SK-N-DZ (cell line): ENCODE measurements around the gene ARFGAP1.

Experiments
- DNase-seq: peaks from one replicate; pipeline ENCODE4 v3.0.0-alpha.2; 2015; ENCODE audit warnings: low spot score

The ARFGAP1 gene

DNA sequence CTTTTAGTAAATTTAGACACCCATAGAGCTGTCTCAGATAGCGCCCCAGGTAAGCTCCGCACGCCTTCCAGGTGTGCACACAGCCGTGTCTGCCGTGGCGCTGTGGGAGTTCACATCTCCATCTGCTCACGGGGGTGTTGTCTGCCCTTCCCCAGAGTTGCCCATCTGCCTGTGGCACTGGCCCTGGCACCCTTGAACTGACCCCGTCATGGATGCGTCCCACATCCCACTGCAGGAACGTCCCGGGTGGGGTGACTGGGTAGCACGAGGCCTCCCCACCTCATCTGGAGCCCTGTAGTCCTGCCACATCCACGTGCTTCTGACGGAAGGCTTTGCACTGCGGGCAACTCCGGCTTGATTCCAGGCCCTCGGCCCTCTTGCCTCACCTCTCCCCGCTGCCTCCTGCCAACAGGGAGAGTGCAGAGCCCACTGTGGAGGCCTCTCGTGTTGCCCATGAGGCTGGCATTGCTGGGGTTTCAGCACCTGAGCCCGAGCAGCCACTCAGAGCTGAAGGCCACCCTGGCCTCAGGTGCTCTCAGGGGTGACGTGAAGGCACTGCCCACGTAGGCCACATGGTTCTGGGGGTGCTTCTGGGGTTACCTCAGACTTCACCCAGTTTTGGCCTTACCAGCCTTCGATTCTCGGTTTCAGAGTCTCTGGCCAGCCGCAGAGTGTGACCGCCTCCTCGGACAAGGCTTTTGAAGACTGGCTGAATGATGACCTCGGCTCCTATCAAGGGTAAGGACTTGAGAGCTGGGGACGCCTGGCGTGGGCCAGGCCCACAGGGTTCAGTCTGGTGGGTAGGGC is 5.1 kb downstream of the ARFGAP1 start:
- no peak for DNase-seq

DNA sequence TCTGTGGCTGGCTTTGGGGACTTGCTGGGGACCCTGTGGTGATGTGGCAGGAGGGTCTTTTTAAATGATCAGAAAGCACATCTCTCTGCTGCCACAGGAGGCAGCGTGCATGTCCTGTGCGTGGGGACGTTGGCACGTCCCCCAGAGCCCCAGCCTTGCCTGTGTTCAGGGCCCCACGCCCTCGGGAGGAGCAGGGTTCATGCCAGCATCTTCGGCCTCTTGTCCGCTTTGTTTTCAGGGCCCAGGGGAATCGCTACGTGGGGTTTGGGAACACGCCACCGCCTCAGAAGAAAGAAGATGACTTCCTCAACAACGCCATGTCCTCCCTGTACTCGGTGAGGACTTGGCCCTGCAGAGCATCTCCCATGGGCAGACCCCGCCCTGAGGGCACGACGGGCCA is 6.0 kb downstream of the ARFGAP1 start:
- DNase-seq, result no peak

DNA sequence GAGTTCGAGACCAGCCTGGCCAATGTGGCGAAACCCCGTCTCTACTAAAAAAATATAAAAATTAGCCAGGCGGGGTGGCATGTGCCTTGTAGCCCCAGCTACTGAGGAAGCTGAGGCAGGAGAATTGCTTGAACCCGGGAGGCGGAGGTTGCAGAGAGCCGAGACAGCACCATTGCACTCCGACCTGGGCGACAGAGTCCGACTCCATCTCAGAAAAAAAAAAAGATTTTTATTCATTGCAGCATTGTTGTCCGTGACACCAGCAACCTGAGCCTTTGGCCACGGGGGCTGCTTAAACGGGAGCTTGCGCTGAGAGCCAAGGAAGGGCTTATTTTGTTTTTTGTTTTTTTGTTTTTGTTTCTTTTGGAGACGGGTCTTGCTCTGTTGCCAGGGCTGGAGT is 7.3 kb downstream of the ARFGAP1 start:
- no peak for DNase-seq

DNA sequence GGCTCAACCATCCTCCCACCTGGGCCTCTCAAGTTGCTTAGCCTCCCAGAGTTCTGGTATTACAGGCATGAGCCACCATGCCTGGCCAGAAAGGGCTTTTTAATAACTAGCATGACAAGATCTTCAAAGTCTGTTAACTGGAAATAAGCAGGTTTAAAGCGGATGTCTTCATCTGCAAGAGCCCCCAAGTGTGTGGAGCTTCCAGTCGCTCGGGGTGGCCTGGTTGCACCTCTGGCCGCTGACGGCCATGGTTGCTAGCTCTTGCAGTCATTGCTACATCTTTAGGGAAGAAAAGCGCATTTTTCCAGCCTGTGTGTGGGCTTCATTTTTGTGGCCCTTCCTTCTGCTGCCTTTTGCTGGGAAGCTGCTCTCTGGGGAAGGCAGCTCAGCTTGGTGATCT is 7.8 kb downstream of the ARFGAP1 start:
- DNase-seq, result no peak

DNA sequence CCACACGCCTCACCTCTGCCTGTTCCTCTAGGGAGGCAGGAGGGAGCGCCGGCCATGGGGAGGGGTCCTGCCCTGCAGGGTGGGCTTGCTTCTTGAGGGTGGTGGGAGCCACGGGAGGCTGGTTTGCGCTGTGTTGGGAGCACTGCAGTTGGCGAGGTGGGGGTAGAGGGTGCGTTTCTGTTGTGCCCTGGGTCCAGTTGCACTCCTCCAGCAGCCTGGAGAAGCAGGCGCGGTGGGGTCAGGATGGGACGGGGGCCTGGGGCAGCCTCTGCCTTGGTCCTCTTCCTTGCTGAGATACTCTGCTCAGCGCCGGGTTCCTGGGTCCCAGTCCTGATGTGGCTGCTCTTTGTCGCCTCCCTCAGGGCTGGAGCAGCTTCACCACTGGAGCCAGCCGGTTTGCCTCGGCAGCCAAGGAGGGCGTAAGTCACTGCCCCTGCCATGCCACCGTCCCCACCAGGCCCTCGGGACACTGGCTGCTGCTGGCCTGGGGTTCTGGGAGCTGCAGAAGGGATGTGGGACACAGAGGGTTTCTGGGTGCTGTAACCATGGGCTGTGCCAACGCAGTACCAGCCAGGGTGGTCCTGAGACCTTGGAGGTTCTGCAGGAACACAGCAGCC is 8.4 kb downstream of the ARFGAP1 start:
- no peak for DNase-seq

DNA sequence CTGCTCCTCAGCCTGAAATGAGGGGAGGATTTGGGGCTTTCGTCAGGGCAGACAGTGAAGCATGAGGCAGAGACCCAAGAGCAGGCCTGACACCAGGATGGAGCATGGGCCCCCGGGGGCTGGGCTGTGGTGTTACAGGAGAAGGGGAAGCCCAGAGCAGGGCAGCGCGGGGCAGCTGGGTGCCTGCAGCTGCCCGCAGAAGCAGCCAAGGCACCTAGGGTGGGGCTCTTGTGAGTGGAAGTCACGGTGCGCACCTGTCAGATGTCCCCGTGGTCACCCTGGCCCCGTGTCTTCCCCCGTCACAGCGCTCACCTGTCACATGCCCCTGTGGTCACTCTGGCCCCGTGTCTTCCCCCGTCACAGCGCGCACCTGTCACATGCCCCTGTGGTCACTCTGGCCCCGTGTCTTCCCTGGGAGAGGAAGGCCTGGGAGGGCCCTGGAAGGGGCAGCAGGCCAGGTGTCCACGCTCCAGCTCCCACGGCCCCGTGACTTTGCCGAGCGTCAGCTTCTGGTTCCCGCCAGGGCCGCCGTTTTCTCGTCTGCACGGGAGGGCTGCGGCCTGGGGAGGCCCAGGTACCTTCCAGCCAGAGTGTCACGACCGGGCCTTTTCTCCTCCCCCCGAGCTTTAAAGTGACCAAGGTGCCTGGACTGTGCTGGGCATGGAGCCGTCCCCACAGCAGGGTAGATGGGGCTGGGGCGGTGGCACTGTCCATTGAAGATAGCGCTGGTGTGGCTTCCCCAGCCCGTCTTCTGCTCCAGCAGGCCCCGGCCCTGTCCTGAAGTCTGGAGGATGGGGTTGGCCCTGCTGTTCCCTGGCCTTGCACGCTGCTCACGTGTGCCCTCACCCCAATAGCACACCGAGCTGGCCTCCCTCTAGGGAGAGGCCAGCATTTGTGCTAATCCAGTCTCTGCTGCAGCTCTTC is 9.4 kb downstream of the ARFGAP1 start:
- no peak for DNase-seq

DNA sequence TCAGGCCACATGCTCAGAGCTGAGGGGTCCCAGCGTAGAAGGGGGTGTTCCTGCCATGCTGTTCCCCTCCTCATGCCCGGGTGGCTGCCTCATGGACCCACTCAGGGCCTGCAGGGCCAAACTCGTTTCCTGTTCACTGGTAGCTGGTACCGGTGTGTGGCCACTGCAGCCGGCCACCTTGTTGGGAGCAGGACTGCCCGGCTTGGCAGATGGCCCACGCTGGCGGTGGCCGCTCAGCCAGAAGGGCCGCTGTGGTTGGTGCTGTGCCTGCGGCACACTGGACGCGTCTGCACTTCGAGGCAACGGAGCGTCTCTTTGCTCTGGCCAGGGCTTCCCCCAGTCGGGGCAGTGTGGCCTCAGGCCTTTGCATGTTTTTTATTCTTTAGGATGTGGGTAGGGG is 10.3 kb downstream of the ARFGAP1 start:
- DNase-seq, result no peak

DNA sequence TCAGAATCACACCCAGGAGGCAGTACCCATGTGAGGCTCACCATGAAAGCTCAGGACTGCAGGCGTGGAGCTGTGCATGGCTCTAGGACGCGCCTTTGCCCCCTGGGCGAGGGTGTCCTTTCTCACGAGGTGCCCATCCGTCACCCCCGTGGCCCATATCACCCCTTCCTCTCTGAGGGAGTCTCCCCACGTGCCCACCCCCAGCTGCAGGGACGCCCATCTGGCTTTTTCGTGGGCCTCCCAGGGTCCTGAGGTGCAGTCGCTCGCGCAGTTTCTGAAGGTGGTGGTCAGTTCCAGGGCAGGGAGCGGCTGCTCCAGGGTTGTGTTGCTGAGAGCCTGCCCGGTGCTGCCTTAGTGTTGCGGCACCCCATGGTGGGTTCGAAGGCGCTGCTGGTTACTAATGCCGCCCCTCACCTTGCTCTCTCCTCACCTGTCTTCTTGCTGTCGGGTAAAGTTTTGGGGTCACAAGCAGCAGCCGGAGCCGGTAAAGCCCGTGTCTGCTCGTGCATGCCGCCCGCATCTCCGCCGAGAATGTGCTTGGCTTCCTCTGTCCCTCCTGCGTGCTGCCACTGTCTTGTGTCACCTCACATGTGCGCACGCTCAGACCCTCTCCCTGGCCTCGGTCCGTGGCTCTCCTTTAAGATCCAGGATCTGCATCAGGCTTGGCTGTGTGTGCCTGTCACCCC is 10.9 kb downstream of the ARFGAP1 start:
- DNase-seq, result no peak

DNA sequence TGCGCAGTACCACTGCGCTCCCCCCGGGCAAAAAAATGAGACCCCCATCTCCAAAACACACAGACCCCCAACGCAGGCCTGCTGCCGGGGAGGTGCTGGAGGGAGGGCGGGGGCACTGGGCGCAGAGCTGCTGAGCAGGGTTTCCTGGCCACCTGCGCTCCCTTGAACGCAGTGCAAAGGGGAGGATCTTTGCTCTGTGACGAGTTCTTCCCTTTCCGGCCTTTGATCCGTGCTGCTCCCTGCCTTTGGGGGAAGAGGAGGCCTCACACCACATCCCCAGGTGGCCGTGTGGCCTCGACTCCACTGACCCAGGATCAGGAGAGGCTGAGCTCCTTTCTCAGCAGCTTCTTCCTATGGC is 11.4 kb downstream of the ARFGAP1 start:
- DNase-seq, result no peak

DNA sequence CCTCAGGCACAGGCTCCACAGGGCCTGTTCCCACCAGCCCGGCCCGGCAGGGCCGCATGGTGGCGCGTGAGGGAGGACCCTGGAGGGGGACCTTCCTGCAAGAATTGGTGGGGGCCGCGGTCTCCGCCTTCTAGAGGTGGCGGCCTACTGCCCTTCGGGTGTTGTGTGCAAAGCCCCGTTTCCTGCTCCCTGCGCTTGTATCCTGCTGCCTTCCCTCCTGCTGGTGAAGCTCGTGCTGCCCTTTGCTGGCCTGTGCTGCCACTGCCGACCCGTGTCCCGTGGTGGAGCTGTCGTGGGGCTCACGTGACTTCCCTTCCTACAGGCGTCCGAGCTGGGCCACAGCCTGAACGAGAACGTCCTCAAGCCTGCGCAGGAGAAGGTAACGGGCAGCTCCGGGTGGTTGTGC is 11.9 kb downstream of the ARFGAP1 start:
- no peak for DNase-seq

DNA sequence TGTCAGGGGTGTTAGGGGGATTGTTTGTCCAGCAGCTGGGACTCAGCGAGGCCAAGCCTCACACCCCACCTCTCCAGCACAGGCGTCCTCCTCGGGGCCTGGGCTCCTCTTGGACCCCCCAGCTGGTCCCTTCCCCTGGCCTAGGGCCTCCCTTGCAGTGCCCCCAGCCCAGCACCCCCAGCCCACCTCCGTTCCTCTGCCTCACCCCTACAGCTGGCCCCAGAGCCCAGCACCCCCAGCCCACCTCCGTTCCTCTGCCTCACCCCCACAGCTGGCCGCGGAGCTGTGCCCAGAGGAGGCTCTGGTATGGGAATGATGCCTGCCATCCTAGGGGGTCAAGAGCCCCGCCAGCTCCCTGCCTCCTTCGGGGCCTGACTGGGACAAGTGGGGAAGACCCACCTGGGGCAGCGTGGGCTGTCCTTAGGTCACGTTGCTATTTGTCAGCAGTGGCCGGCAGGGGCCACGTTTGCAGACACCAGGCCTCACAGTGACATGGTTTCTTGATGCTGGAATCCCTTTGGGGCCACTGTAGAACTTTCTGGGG is 12.4 kb downstream of the ARFGAP1 start:
- DNase-seq, result no peak

DNA sequence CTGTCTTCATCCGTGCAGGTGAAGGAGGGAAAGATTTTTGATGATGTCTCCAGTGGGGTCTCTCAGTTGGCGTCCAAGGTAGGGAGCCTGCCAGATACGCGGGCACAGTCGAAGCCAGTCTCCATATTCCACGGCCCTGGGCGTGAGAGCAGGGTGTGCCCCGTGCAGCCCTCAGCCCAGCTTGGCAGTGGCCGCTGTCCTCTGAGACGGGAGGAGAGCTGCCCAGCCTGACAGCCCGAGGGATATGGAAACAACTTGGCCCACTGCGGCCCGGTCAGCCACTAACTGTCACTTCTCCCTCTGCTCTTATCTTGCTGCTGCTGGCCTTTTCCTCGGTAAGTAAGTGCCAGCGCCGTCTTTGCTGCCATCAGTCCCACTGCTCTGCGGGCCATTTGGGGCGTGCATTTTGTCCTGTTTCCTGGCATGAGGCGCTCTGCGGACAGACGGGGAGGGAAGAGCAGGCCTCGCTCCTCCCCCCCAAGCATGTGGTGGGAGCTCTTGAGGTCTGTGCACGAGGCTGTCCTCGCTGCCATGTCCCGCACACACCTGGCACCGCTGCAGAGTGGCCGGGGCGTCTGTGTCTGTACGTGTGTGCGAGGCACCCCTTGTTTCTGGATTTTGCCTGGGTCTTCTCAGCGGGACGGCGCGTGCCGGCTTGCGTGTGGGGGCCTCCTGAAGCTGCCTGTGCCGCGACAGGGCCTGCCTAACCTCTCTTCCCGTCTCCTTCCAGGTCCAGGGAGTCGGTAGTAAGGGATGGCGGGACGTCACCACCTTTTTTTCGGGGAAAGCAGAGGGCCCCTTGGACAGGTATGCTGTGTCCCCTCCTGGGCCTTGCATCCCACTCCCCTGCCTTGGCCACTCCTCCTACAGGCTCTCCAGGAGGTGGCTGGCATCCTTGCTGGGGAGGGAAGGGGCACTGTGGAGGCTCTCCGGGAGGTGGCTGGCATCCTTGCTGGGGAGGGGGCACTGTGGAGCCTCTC is 13.3 kb downstream of the ARFGAP1 start:
- no peak for DNase-seq

DNA sequence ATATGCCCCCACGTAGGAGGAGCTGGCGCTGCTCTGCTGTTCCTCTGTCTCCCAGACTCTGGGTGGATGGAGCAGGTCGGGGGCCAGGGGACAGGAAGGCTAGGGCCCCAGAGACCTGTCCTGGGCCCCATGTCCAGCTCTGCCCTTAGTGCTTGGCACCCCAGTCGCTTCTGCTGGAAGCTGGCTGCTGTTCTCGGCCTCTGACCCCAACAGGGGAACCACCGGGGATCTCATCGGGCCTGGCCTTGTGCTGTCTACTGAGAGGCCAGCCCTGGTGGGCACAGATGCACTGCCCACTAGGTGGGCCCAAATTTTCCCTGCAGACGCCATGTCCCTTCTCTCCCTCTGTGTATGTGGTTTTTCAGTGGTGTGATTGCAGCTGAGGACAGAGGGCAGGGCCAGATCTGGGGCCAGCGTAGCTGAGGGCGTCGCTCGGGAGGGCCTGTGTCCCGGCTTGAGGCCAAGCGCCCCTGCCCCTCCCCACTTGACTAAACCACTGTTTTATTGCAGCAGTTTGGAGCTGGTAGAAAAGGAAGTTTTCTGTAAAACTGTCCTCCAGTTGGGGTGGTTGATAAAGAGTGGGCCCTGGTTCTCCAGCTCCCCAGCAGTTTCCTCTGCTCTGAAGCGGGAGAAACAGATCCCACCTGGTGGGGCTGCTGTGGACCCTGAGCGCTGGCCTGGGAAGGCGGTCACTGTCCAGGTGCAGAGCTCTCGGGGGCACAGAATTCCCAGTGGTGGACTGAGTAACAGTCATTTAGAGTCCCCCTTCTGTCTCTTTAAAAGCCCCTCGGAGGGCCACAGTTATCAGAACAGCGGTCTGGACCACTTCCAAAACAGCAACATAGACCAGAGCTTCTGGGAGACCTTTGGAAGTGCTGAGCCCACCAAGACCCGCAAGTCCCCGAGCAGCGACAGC is 14.4 kb downstream of the ARFGAP1 start:
- no peak for DNase-seq

DNA sequence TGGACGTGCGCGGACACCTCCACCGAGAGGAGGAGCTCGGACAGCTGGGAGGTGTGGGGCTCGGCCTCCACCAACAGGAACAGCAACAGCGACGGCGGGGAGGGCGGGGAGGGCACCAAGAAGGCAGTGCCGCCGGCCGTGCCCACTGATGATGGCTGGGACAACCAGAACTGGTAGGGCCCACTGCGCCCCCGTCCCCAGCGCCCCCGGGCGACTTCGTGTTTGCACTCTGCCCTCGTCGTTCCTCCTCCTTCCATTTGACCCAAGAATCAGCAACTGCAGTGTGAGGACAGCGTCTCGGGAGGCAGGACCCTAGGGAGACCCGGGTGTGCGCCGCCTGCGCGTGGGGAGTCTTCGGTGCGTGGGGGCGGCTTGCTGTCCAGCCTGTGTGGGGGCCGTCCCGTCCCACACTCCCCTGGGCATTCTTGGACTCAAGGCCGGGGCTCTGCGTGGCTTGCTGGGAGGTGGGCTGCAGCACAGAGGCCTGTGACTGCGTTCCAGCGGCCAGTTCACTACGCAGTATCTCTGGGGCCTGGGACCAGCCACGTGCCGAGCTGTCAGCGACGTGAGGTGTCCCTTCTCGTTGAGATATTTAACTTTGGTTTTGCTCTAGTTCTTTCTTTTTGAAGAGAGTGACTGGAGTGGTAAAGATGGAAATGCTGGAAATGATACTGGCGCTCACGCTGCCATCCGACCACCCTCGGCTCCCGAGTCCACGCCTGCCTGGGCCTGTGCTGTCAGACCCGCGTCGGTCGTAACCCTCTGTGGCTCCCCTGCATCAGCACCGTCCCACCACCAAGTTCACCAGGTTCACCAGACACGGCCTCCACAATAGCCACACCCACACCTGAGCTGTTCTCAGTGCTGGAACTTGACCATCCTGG is 15.3 kb downstream of the ARFGAP1 start:
- no peak for DNase-seq

DNA sequence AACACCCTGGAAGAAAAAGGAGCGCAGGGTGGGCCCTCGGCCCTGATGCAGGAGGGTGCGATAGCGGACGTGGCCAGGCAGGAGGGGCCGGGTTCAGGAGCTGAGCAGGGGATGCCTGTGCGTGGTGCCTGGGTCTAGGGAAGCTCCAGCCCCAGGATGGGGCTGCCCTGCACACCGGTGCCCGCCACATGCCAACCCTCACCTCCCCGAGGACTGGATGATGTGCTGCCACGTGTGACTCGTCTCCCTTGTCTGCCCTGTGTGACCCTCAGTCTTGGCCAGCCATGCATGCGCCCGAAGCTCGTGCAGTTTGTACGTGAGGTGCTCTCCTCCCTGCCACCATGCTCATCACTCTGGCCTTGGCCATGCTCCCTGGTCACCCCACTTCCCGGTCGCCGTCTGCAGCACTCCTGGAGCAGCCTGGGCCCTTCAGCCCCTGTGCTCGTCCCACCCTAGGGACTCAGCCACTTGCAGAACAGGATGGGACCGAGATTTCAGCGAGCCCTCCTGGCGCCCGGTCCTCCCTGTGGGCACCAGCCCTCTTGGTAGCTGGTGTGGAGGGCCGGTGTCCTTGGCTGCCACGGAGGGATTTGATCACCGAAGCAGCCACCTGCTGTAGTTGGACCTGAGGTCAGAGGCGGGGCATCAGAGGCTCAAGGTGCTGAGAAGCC is 16.1 kb downstream of the ARFGAP1 start:
- no peak for DNase-seq

DNA sequence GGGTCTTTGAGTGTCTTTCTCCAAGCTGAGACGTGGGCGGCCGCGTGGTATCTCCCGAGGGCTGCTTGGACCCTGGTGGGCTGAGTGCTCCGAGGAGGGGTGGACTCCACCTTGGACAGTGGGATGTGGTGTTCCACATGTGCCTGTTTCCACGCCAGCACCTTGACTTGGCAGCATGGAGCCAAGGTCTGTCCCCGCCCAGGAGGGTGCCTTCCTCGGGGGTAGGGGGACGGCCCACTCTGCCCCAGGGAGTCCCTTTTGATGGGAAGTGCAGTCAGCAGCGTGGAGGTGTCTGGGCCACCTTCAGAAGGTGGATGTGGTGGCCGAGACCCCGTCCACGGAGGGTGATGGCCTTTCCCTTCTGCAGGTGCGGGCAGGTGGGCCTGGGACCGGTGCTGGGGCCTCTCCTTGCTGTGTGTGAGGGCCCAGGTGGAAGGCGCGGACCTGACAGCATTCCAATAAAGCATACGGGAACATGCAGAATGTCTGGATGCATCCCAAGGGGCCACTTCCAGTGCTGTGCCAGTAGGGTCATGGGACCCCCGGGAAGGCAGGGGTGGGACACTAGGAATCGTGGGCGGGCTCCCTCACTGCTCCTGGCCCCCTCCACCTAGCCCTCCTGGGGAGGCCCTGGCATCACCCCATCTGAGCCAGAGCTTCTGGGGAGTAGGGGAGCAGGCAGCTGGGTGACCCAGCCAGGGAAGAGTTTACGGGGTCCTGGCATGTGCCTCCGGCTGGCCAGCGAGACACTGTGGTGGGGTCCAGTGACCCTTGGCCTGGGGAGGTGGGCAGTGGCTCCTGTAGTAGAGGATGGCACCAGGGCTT is 16.9 kb downstream of the ARFGAP1 start:
- DNase-seq, result no peak
